GM12873 (cell line): Measurements from ENCODE around the gene RNASEH2B.

ENCODE experiments used
- CTCF ChIP-seq: IDR thresholded peaks from 2 replicates; pipeline ENCODE4 v1.5.1; 2012; ENCODE audit warnings: low read depth, mild to moderate bottlenecking, moderate library complexity, low read length, control low read depth; ENCODE audit not compliant: insufficient read depth; ENCODE audit errors: missing control alignments

Gene RNASEH2B

GRCh38 chr13:50914176-50914700 is 4.6 kb downstream of the RNASEH2B start:
- no peak for TF ChIP-seq CTCF

GRCh38 chr13:50914848-50915247 is 5.3 kb downstream of the RNASEH2B start:
- no peak for TF ChIP-seq CTCF

- TF ChIP-seq CTCF = peak; percentile 61
Measured at GRCh38 chr13:50915565-50915964, 6.0 kb downstream of the RNASEH2B start.

- TF ChIP-seq CTCF = no peak
Measured at GRCh38 chr13:50916701-50917184, 7.2 kb downstream of the RNASEH2B start.

GRCh38 chr13:50917572-50917971 is 8.0 kb downstream of the RNASEH2B start:
- no peak for TF ChIP-seq CTCF

- no peak for TF ChIP-seq CTCF
Measured at GRCh38 chr13:50918567-50918966, 9.0 kb downstream of the RNASEH2B start.

GRCh38 chr13:50919277-50919676 is 9.7 kb downstream of the RNASEH2B start:
- no peak for TF ChIP-seq CTCF
